Lower lobe of right lung (tissue), 2 donors: ENCODE measurements around the gene KIRREL3. TPM values are rescaled to one million over a fixed set of nuclear protein-coding genes. Genes with fewer than 3 reads are reported as not detected.

Experiments
- ATAC-seq, 2 donors: fragments of 200-7000 bp; cut with Tn5 transposase; one replicate each; pipeline ENCODE4 v1.9.1; 2020 to 2022; ENCODE audit warnings: mild to moderate bottlenecking in 2 of 2, moderate library complexity in 2 of 2
- DNase-seq: peaks from one replicate; pipeline ENCODE4 v3.0.0-alpha.2; 2020
- H3K27ac ChIP-seq: fragments of 200-600 bp; one replicate; pipeline ENCODE4 v1.8.0; 2022
- H3K27me3 ChIP-seq: fragments of 200-600 bp; one replicate; pipeline ENCODE4 v1.8.0; 2022; ENCODE audit warnings: low read depth
- H3K36me3 ChIP-seq: fragments of 200-600 bp; one replicate; pipeline ENCODE4 v1.8.0; 2022; ENCODE audit warnings: mild to moderate bottlenecking
- H3K4me1 ChIP-seq: fragments of 200-600 bp; one replicate; pipeline ENCODE4 v1.8.0; 2022
- H3K4me3 ChIP-seq: fragments of 200-600 bp; one replicate; pipeline ENCODE4 v1.8.0; 2022; ENCODE audit warnings: mild to moderate bottlenecking
- H3K9me3 ChIP-seq: fragments of 200-600 bp; one replicate; pipeline ENCODE4 v1.8.0; 2022
- intact Hi-C: fragments of 100-400 bp; cut with DNase I; formaldehyde crosslinking; loops from one replicate; pipeline ENCODE4 v1.11.0; 2022
- total RNA-seq: library from RNA; stranded (reverse); fragmentation: NEBNext Ultra II Directional; extraction: Animal tissue kit (Norgen Biotek cat#: 25700); gene quantifications from one replicate; pipeline ENCODE4 v1.2.1, GENCODE V29; 2021
- TF ChIP-seq, protein P1 (sequence below): fragments of 200-600 bp; IDR thresholded peaks from one replicate; pipeline ENCODE4 v1.8.0; 2022; ENCODE audit warnings: antibody characterized with exemption, mild to moderate bottlenecking
- donor health status: DM: no; HTN: yes; CAD: no; lungs with severe emphysema.

Gene KIRREL3
- total RNA-seq, 1 donor from 2014 or later = 0.15 TPM

DNA sequence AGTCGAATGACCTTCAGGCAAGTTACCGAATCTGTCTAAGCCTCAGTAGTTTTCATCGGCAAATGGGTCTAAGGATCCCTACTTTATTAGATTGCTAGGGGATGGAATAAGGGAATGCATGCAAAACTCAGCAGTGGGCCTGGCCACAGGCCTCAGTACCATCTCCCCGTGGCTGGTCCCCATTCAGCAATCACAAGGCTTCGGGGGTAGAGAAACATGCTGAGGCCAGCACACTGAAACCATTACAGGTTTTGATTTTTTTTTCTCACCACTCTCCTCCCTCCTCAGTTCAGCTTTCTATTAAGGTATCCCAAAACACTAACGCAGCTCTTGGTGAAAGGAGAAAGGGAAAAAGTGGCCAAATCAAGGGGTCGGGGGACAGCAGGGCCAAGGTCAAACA lies 11.9 kb downstream of the KIRREL3 start:
- DNase-seq = no peak
- H3K9me3 ChIP-seq = no peaks in the 10 kb centered on the region
- TF ChIP-seq, protein P1, sequence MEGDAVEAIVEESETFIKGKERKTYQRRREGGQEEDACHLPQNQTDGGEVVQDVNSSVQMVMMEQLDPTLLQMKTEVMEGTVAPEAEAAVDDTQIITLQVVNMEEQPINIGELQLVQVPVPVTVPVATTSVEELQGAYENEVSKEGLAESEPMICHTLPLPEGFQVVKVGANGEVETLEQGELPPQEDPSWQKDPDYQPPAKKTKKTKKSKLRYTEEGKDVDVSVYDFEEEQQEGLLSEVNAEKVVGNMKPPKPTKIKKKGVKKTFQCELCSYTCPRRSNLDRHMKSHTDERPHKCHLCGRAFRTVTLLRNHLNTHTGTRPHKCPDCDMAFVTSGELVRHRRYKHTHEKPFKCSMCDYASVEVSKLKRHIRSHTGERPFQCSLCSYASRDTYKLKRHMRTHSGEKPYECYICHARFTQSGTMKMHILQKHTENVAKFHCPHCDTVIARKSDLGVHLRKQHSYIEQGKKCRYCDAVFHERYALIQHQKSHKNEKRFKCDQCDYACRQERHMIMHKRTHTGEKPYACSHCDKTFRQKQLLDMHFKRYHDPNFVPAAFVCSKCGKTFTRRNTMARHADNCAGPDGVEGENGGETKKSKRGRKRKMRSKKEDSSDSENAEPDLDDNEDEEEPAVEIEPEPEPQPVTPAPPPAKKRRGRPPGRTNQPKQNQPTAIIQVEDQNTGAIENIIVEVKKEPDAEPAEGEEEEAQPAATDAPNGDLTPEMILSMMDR = no peak
- intact Hi-C loops = loop anchor here (5.0 to 10.0 kb wide), 2 partner anchors 271 to 544 kb away; no protein-coding TSS in a partner anchor
- H3K36me3 ChIP-seq = no peaks in the 10 kb centered on the region
- H3K4me1 ChIP-seq = peaks cover 4% of the 10 kb centered on the region
- H3K4me3 ChIP-seq = no peak overlapping the region
- no peak for ATAC-seq
- H3K27me3 ChIP-seq = no peaks in the 10 kb centered on the region
- H3K27ac ChIP-seq = no peak overlapping the region

DNA sequence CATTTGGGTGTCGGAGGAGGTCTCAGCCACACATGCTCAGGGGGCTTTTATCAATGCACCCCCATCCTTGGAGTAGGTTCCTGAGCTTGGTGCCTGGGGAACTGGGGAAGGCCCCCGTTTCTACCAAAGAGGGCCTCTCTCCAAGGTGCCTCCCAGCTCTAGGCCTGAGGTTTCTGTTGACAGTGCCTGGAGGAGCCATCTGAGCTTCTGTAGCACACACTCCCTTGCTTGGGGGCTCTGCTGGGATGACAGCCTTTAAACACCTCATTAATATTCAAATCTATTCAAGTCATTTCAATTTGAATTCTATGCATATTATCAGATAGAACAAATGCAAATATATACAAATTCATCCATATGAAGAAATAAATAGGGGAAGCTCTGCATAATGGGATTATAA lies 18.9 kb downstream of the KIRREL3 start:
- DNase-seq (no peak), ATAC-seq (no peak)
- Histone ChIP-seq H3K9me3 (no peaks in the 10 kb centered on the region), H3K4me1 (no peaks in the 10 kb centered on the region), H3K27ac (no peak overlapping the region), H3K27me3 (peaks cover 6% of the 10 kb centered on the region), H3K4me3 (no peak overlapping the region), H3K36me3 (no peaks in the 10 kb centered on the region)
- TF ChIP-seq, protein P1 = no peak
- intact Hi-C loops = loop anchor here (10.0 kb wide), 1 partner anchor 537 kb away; no protein-coding TSS in a partner anchor

DNA sequence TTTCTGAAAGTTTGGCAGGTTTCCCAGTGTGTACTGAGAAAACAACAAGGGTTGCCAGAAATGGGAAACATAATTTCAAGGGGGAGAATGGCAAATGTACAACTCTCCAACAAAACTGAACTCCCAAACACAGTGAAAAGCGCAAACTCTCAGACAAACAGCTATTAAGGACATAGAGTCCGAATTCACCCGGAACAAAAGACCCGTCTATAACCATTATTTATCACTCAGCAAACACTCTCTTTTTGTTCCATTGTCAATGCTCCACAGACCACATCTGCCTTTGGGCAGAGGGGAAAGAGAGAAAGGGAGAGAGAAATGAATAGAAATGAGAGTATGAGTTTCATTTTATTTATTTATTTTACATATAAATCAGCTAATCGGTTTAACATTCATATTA lies 21.7 kb downstream of the KIRREL3 start:
- no peak overlapping the region for H3K27ac ChIP-seq
- no peak for DNase-seq
- no peak for ATAC-seq
- H3K27me3 ChIP-seq = peaks cover 11% of the 10 kb centered on the region
- intact Hi-C loops = no loop called here
- TF ChIP-seq, protein P1 = no peak
- no peaks in the 10 kb centered on the region for H3K9me3 ChIP-seq
- no peak overlapping the region for H3K4me3 ChIP-seq
- no peaks in the 10 kb centered on the region for H3K4me1 ChIP-seq
- H3K36me3 ChIP-seq = no peaks in the 10 kb centered on the region

DNA sequence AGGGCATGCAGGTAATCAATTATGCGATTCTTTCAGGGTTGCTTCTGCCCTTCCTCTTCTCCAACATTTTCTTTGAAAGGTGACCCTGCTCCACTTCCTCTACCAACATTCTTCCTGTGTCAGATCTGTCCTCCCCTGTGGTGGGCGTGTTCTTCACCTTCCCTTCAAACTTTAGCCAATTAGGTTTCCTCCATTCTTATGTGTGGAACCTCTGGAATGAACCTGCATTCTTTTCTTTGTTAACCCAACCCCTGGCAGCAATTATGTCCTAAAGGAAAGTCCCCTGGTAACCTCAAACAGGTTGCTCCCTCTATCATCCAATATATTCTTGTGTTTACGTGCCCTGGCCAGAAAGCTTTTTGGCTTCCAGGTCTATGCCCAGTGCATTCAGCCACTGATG lies 22.4 kb downstream of the KIRREL3 start:
- no peak for ATAC-seq
- no peak for DNase-seq
- Histone ChIP-seq H3K27ac (no peak overlapping the region), H3K4me3 (no peak overlapping the region), H3K9me3 (no peaks in the 10 kb centered on the region), H3K36me3 (no peaks in the 10 kb centered on the region), H3K4me1 (no peaks in the 10 kb centered on the region), H3K27me3 (peaks cover 11% of the 10 kb centered on the region)
- intact Hi-C loops = no loop called here
- TF ChIP-seq, protein P1 = no peak

DNA sequence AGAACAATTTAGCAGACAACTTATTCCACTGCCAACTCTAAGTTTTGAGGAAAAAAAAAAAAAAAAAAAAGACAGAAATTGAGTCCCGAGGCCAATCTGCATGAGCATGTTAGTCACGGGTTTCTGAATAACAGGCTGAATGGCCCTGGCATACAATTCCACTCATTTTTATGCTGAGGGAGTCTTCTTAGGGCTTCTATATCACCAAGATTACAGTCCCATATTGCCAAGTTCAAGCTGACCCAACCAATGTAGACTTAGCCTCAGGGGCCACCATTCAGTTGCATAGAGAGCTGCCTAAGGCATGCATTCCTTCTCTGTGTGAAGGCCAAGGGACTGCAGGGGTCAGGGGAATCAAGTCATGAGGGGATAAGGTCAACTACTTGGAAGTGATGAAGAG lies 27.5 kb downstream of the KIRREL3 start:
- no peaks in the 10 kb centered on the region for H3K4me1 ChIP-seq
- H3K4me3 ChIP-seq = no peak overlapping the region
- DNase-seq (no peak), ATAC-seq (no peak)
- intact Hi-C loops = no loop called here
- no peaks in the 10 kb centered on the region for H3K36me3 ChIP-seq
- no peaks in the 10 kb centered on the region for H3K9me3 ChIP-seq
- TF ChIP-seq, protein P1 = no peak
- peaks cover 10% of the 10 kb centered on the region for H3K27me3 ChIP-seq
- H3K27ac ChIP-seq = no peak overlapping the region

DNA sequence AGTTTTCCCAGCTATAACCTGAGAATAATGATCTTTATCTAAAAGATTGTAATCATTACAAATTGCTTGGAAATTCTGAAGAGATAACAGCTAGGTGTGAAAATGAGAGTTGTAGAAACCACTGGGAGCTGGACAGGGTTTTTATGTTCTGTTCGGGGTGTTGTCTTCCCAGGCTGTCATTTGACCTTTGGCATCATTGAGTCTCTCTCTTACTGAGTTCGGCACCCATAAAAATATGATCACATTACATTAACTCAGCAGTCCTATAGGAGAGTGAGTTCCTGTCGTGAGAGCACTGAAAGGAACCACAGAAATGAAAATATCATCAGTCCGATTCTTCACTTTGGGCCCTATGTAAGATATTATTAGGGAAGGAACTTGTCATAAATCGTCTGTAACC lies 29.3 kb downstream of the KIRREL3 start:
- TF ChIP-seq, protein P1 = no peak
- Histone ChIP-seq H3K27me3 (peaks cover 3% of the 10 kb centered on the region), H3K4me1 (no peaks in the 10 kb centered on the region), H3K9me3 (no peaks in the 10 kb centered on the region), H3K27ac (no peak overlapping the region), H3K36me3 (no peaks in the 10 kb centered on the region), H3K4me3 (no peak overlapping the region)
- ATAC-seq = no peak
- no peak for DNase-seq
- intact Hi-C loops = no loop called here
